ENCODE results near the gene SLC29A1.

The SLC29A1 gene

GRCh38 chr6:44266347-44266746 lies 43.0 kb downstream of the SLC29A1 start:
- H3K4me3 ChIP-seq (ENCODE audit: low read depth, low read length), result peak overlapping the region; percentile 36
- peak; percentile 82 for DNase-seq (ENCODE audit: low read depth)
- TF ChIP-seq CTCF (IDR thresholded peaks at IDR 0.05; ENCODE audit: insufficient read depth, low read depth, low read length, missing control alignments), result no peak

- DNase-seq (ENCODE audit: low read depth), result no peak
- TF ChIP-seq CTCF (IDR thresholded peaks at IDR 0.05; ENCODE audit: insufficient read depth, low read depth, low read length, missing control alignments), result no peak
- no peak overlapping the region for H3K4me3 ChIP-seq (ENCODE audit: low read depth, low read length)
Observed at GRCh38 chr6:44267252-44267651, 43.9 kb downstream of the SLC29A1 start.

GRCh38 chr6:44268095-44268628 lies 44.8 kb downstream of the SLC29A1 start:
- peak; percentile 95 for TF ChIP-seq CTCF (IDR thresholded peaks at IDR 0.05; ENCODE audit: insufficient read depth, low read depth, low read length, missing control alignments)
- DNase-seq (ENCODE audit: low read depth), result peak; percentile 73
- H3K4me3 ChIP-seq (ENCODE audit: low read depth, low read length), result no peak overlapping the region

- no peak for DNase-seq (ENCODE audit: low read depth)
- no peak for TF ChIP-seq CTCF (IDR thresholded peaks at IDR 0.05; ENCODE audit: insufficient read depth, low read depth, low read length, missing control alignments)
- H3K4me3 ChIP-seq (ENCODE audit: low read depth, low read length), result no peak overlapping the region
Observed at GRCh38 chr6:44269178-44269920, 46.0 kb downstream of the SLC29A1 start.

- TF ChIP-seq CTCF (IDR thresholded peaks at IDR 0.05; ENCODE audit: insufficient read depth, low read depth, low read length, missing control alignments), result no peak
- no peak within 1 kb of the TSS for H3K4me3 ChIP-seq (ENCODE audit: low read depth, low read length)
- DNase-seq (ENCODE audit: low read depth), result no peak
Observed at GRCh38 chr6:44269921-44270525, 46.6 kb downstream of the SLC29A1 start, which contains the start of gene TMEM151B. TMEM151B (plus strand) TSS chr6:44270450; CDS start chr6:44270743, 293 bp downstream.

GRCh38 chr6:44270526-44271405 lies 47.4 kb downstream of the SLC29A1 start:
- no peak overlapping the region for H3K4me3 ChIP-seq (ENCODE audit: low read depth, low read length)
- TF ChIP-seq CTCF (IDR thresholded peaks at IDR 0.05; ENCODE audit: insufficient read depth, low read depth, low read length, missing control alignments), result no peak
- DNase-seq (ENCODE audit: low read depth), result no peak
